Posterior vena cava (tissue), 2 donors: ENCODE results near the gene AJAP1. TPM values are rescaled to one million over a fixed set of nuclear protein-coding genes. Genes with fewer than 3 reads are reported as not detected.
A peak's percentile ranks its signal among the peaks of the same experiment; 100 is the strongest.

Experiments
- DNase-seq: peaks from one replicate; pipeline ENCODE4 v3.0.0-alpha.2; 2020; ENCODE audit warnings: low spot score
- intact Hi-C, 2 donors: fragments of 100-400 bp; cut with DNase I; formaldehyde crosslinking; loops; one replicate each; pipeline versions ENCODE4 v1.14.1 to v1.14.2; 2022 to 2023
- total RNA-seq, 2 donors: library from RNA; stranded (reverse); fragmentation: NEBNext Ultra II Directional; extraction: Animal tissue kit (Norgen Biotek cat#: 25700); gene quantifications; one replicate each; pipeline ENCODE4 v1.2.1, GENCODE V29; 2021
- donor health status: DM: yes; HTN: yes; CAD: no.
- donor health status: DM: yes; HTN: yes; CAD: no.

Gene AJAP1
- total RNA-seq, 2 donors from 2014 or later = 0.32 to 0.57 TPM

DNA sequence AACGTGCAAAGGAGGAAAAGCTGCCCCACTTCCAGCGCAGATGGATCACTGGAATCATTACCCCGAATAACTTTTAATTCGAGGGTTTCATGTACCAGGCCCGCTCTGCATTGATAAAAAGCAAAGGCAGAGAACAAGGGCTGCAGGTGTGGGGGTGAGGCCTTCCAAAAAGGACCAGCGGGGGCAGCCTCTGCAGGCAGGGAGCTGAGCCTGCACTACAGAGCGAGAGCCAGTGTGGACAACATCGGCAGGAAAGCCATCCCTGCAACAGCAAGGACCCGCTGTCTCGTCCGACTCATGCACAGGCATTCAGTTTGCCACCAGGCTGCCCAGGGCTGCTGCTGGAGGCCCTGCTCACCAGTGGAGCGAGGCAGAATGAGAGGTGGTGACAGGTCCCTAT is 27.1 kb upstream of the AJAP1 start:
- DNase-seq = no peak
- intact Hi-C loops = no loop called here

DNA sequence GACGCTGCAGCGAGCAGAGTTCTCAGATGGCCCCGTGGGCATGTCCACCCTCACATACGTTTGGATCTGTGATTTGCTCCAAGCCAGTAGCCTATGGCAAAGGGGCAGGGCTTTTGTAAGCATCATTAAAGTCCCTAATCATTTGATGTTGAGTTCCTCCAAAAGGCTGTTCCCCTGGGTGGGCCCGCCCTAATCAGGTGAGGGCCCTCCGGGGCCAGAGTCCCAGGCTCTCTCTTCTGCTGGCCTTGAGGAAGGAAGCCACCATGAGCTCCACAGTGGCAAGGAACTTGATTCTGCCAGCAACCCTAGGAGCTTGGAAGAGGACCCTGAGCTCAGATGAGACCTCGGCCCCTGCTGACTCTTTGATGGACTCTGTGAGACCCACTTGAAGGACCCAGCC is 25.4 kb upstream of the AJAP1 start:
- intact Hi-C loops = no loop called here
- DNase-seq = no peak

GRCh38 chr1:4630561-4630960 is 23.8 kb upstream of the AJAP1 start:
- intact Hi-C loops = no loop called here
- no peak for DNase-seq

DNA sequence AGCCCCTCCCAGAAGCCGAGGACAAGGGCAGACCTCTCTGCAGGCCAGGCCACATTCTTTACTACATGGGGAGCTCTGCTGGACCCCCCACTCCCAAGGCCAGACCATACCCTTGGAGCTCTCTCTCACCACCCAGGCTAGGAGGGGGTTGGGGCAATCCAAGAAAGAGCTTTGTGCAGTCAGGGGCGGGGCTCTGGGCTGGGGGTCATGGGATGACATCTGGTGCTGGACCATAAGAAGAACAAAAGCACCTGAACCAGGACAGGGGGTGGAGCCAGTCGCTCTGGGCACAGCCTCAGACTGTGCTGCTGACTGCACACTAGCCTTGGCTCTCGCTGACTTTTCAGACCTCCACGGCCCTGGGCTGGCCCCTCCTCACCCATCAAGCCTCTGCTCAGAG is 23.1 kb upstream of the AJAP1 start:
- DNase-seq = no peak
- intact Hi-C loops = loop anchor here in 1 of 2 donors (1.0 kb wide), 1 partner anchor 44 kb away; no protein-coding TSS in a partner anchor

GRCh38 chr1:4633346-4633745 is 21.1 kb upstream of the AJAP1 start:
- no peak for DNase-seq
- intact Hi-C loops = no loop called here

DNA sequence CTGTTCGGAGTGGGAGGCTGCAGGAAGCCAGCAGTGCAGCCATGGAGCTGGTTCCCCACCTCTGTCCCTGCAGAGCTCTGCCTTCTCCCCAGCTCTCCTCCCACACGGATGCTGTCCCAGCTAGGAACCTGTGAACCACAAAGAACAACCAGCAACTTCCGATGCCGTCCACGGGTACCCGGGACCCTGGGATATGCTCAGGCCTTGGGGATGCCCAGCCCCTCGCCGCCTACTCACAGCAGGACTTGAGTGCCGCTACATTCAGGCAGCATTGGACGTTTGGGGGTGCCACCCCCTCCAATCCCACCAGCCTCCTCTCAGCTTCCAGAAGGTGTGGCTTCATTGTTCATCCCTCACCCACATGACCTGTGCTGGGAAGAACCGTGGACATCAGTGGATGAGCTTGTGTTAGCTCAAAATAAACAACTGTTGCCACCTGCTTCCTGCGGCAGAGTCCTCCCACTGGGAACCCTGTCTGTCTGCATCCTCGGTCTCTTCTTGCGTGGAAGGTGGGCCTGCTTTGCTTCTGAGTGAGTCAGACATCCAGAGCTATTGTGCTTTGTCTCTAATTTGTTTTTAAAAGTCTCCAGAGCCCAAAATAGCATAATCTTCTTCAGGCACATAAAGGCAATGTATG is 20.1 kb upstream of the AJAP1 start:
- no peak for DNase-seq
- intact Hi-C loops = no loop called here

- intact Hi-C loops = no loop called here
Measured at GRCh38 chr1:4634793-4635406, 19.5 kb upstream of the AJAP1 start.

GRCh38 chr1:4636186-4636585 is 18.2 kb upstream of the AJAP1 start:
- DNase-seq = no peak
- intact Hi-C loops = no loop called here

More at GRCh38 chr1:4634793-4635406, 19.5 kb upstream of the AJAP1 start:
- no peak for DNase-seq

- DNase-seq = no peak
- intact Hi-C loops = no loop called here
Measured at GRCh38 chr1:4636644-4637380, 17.6 kb upstream of the AJAP1 start.

GRCh38 chr1:4637616-4638344 is 16.6 kb upstream of the AJAP1 start:
- DNase-seq = no peak
- intact Hi-C loops = no loop called here

- no peak for DNase-seq
- intact Hi-C loops = no loop called here
Measured at GRCh38 chr1:4638345-4638729, 16.1 kb upstream of the AJAP1 start.

DNA sequence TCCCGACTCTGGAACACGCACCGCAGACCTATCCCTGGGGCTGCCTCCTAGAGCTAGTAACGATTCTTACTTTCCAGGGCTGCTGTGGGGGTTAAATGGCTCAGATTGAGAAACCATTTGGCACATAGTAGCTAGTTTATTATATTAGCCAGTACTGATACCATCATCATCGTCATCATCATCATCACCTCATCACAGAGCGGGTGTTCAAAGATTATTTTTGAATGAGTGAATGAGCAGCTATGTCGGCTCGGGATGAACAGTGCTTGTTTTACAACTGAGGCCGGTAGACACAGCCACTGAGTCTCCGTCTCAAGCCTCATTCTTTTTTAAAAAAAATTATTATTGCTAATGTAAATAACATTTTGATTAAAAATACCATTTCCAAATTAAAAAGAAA is 13.5 kb upstream of the AJAP1 start:
- DNase-seq = no peak
- intact Hi-C loops = no loop called here

DNA sequence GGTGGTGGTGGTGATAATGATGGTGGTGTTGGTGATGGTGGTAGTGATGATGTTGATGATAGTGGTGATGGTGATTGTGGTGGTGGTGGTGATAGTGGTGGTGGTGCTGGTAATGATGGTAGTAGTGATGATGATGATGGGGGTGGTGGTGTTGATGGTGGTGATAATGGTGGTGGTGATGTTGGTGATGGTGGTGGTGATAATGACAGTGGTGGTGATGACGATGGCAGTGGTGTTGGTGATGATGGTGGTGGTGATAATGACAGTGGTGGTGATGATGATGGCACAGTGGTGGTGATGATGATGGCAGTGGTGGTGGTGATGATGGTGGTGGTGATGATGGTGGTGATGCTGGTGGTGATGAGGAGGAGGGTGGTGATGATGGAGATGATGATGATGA is 7.0 kb upstream of the AJAP1 start:
- intact Hi-C loops = no loop called here
- no peak for DNase-seq

- intact Hi-C loops = no loop called here
- DNase-seq = peak; percentile 52
Measured at GRCh38 chr1:4648657-4649056, 5.8 kb upstream of the AJAP1 start.

- intact Hi-C loops = no loop called here
- peak; percentile 59 for DNase-seq
Measured at GRCh38 chr1:4650481-4650880, 3.9 kb upstream of the AJAP1 start.

GRCh38 chr1:4650981-4651380 is 3.4 kb upstream of the AJAP1 start:
- intact Hi-C loops = no loop called here
- DNase-seq = no peak

DNA sequence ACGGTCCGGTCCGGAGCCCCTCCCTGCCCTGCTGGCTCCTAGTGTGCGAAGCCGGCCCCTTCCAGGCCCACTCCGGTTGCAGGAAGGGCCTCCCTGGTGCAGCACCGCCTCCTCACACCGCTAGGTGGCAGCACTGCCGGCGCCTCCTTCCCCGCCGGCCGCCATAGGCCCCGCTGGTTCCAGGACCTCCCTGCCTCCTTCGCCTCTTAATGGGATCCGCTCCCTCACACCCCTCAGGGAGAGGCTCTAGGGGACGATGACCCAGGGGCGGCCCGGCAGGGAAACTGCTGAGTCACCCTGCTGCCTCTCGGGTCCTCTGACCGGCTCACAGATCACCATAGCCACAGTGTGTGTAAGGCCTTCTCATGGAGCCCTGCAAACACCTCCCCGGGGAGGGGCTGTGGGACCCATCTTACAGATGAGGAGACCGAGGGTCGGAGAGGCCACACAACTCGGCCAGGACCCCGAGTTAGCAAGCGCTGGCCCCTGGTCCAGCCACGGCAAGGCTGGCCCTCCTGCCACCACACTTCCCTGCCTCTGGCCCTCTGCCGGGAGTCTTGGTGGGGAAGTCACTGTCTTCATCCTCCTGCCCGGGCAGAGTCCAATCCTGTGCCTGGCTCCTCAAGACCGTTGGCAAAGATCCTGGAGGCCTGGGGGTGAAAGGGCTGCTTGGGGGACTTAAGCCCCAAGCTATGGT is 1.6 kb upstream of the AJAP1 start:
- intact Hi-C loops = no loop called here

GRCh38 chr1:4653328-4653660 is 1.1 kb upstream of the AJAP1 start:
- intact Hi-C loops = no loop called here
- DNase-seq = peak; percentile 62

More for the DNA sequence above, 1.6 kb upstream of the AJAP1 start:
- peak; percentile 87 for DNase-seq

DNA sequence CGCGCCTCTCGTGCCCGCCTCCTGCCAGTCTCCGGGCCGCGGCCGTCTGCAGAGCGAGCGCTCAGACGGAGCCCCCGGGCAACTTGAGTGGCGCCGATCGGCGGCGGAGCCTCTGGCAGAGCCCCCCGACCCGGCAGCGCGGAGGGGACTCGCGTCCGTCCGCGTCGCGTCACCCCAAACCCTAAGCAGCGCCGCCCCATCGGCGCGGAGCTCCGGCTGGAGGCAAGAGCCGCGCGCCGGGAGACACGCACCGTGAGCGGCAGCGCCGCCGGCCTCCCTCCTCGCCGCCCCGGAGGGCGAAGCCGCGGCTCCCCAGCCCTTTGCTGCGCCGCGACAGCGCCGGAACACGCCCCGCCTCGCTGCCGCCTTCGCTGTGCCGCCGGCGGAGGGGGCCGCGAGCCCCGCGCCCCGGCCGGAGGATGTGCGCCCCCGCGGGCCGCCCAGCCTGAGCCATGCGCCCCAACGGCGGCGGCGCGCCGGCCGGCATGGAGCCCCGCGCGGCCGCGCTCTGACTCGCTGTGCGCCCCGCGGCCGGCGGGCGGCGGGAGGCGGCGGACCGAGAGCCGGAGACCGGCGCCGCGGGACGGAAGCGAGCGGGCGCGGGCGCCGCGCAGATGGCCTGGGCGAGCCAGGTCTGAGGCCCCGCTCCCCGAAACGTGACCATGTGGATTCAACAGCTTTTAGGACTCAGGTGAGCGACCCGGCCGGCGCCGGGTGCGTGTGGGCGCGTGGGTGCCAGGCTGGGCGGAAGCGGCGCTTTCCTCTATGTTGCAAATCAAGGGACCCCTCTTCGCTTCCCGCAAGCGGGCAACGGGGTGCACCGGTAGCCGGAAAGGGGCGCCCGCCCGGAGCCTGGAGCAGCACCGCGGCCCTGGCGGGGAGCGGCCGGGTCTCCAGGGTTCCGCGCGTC is 610 bp downstream of the AJAP1 start:
- intact Hi-C loops = no loop called here

More for the DNA sequence above, 610 bp downstream of the AJAP1 start:
- no peak for DNase-seq
